ENCODE measurements around the gene BMP15. TPM values are rescaled to one million over a fixed set of nuclear protein-coding genes. Genes with fewer than 3 reads are reported as not detected.

The BMP15 gene
- total RNA-seq, result not detected
- not detected for polyA plus RNA-seq

GRCh38 chrX:50910685-50911176 is at the start of gene BMP15:
BMP15 (plus strand) TSS chrX:50910735; CDS start chrX:50910784, 49 bp downstream.
- no peaks in the 10 kb centered on the region for H3K36me3 ChIP-seq (ENCODE audit: control insufficient read depth in 4 of 4, insufficient read depth in 3 of 4, low read depth in 1 of 4, low read length in 3 of 4)
- no peaks in the 10 kb centered on the region for H3K27me3 ChIP-seq (ENCODE audit: control insufficient read depth in 4 of 4, insufficient read depth in 4 of 4, low read length in 3 of 4)
- 92% methylated on average over 9 of the region's 9 CpGs for WGBS
- H3K9ac ChIP-seq (ENCODE audit: low read depth in 1 of 2, low read length in 2 of 2), result no peak within 1 kb of the TSS
- H3K4me1 ChIP-seq (ENCODE audit: control insufficient read depth in 4 of 4, insufficient read depth in 4 of 4, low read length in 3 of 4), result no peaks in the 10 kb centered on the region
- DNase-seq (ENCODE audit: low spot score), result no peak
- TF ChIP-seq ATF3 (IDR thresholded peaks at IDR 0.05) (no peak), NR2F2 (IDR thresholded peaks at IDR 0.05) (no peak), JUND (IDR thresholded peaks at IDR 0.05) (no peak), YY1 (IDR thresholded peaks at IDR 0.05) (no peak), HNF4A (conservative IDR thresholded peaks at IDR 0.05) (no peak)
- no peak within 1 kb of the TSS for H3K4me3 ChIP-seq (ENCODE audit: low read depth in 1 of 3, low read length in 3 of 3)
- H3K9me3 ChIP-seq (ENCODE audit: control insufficient read depth in 4 of 4, low read length in 3 of 4), result no peaks in the 10 kb centered on the region
- H3K27ac ChIP-seq (ENCODE audit: low read depth in 1 of 2, low read length in 2 of 2), result no peak within 1 kb of the TSS

GRCh38 chrX:50863471-50863870 is 47.1 kb upstream of the BMP15 start:
- 98% methylated on average over 1 of the region's 1 CpG for WGBS
- Histone ChIP-seq H3K27ac (ENCODE audit: low read depth in 1 of 2, low read length in 2 of 2) (no peak overlapping the region), H3K27me3 (ENCODE audit: control insufficient read depth in 4 of 4, insufficient read depth in 4 of 4, low read length in 3 of 4) (peaks cover 0 to 2% (median 0%) of the 10 kb centered on the region in 4 donors), H3K36me3 (ENCODE audit: control insufficient read depth in 4 of 4, insufficient read depth in 3 of 4, low read depth in 1 of 4, low read length in 3 of 4) (no peaks in the 10 kb centered on the region), H3K9me3 (ENCODE audit: control insufficient read depth in 4 of 4, low read length in 3 of 4) (no peaks in the 10 kb centered on the region), H3K4me3 (ENCODE audit: low read depth in 1 of 3, low read length in 3 of 3) (no peak overlapping the region), H3K4me1 (ENCODE audit: control insufficient read depth in 4 of 4, insufficient read depth in 4 of 4, low read length in 3 of 4) (peaks cover 6 to 20% (median 15%) of the 10 kb centered on the region in 4 donors), H3K9ac (ENCODE audit: low read depth in 1 of 2, low read length in 2 of 2) (no peak overlapping the region)
- DNase-seq (ENCODE audit: low spot score), result no peak
- no peak for TF ChIP-seq FOXA2 (IDR thresholded peaks at IDR 0.05)
- TF ChIP-seq TAF1 (conservative IDR thresholded peaks at IDR 0.05), result no peak
- TF ChIP-seq YY1 (IDR thresholded peaks at IDR 0.05), result no peak
- no peak for TF ChIP-seq FOXA1 (IDR thresholded peaks at IDR 0.05)
- TF ChIP-seq CTCF (IDR thresholded peaks at IDR 0.05; ENCODE audit: low read depth, low read length, missing input control), result no peak
- no peak for TF ChIP-seq RXRA (IDR thresholded peaks at IDR 0.05)
- TF ChIP-seq, protein P1, sequence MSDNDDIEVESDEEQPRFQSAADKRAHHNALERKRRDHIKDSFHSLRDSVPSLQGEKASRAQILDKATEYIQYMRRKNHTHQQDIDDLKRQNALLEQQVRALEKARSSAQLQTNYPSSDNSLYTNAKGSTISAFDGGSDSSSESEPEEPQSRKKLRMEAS (IDR thresholded peaks at IDR 0.05), result no peak
- no peak for TF ChIP-seq HNF4A (conservative IDR thresholded peaks at IDR 0.05)
- TF ChIP-seq RAD21 (IDR thresholded peaks at IDR 0.05), result no peak
- no peak for TF ChIP-seq NR2F2 (IDR thresholded peaks at IDR 0.05)
- TF ChIP-seq, protein P2, sequence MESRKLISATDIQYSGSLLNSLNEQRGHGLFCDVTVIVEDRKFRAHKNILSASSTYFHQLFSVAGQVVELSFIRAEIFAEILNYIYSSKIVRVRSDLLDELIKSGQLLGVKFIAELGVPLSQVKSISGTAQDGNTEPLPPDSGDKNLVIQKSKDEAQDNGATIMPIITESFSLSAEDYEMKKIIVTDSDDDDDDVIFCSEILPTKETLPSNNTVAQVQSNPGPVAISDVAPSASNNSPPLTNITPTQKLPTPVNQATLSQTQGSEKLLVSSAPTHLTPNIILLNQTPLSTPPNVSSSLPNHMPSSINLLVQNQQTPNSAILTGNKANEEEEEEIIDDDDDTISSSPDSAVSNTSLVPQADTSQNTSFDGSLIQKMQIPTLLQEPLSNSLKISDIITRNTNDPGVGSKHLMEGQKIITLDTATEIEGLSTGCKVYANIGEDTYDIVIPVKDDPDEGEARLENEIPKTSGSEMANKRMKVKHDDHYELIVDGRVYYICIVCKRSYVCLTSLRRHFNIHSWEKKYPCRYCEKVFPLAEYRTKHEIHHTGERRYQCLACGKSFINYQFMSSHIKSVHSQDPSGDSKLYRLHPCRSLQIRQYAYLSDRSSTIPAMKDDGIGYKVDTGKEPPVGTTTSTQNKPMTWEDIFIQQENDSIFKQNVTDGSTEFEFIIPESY (IDR thresholded peaks at IDR 0.05), result no peak
- TF ChIP-seq EGR1 (IDR thresholded peaks at IDR 0.05; ENCODE audit: low read depth in 2 of 2), result no peak
- no peak for TF ChIP-seq ATF3 (IDR thresholded peaks at IDR 0.05)

DNA sequence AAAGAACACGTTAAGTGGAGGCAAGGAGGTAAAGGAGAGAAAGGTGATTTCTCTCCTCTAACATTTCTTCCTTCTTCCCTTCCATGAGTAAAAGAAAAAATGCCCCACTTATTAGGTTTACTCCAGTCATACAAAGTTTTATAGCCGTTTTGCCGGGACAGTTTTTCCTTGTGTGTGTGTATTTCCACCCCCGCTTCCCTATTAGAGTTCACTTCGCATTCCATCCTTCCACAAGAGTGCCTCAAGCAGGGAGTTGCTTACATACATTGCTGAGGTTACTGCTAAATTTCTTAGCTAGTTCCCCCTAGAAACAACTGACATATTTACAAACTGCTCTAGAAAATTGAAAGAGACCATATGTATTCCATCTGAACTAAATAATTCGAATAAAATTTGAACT is 45.2 kb upstream of the BMP15 start:
- no peak for DNase-seq (ENCODE audit: low spot score)
- Histone ChIP-seq H3K4me3 (ENCODE audit: low read depth in 1 of 3, low read length in 3 of 3) (no peak overlapping the region), H3K27ac (ENCODE audit: low read depth in 1 of 2, low read length in 2 of 2) (no peak overlapping the region), H3K4me1 (ENCODE audit: control insufficient read depth in 4 of 4, insufficient read depth in 4 of 4, low read length in 3 of 4) (peaks cover 0 to 12% (median 8%) of the 10 kb centered on the region in 4 donors), H3K36me3 (ENCODE audit: control insufficient read depth in 4 of 4, insufficient read depth in 3 of 4, low read depth in 1 of 4, low read length in 3 of 4) (no peaks in the 10 kb centered on the region), H3K9ac (ENCODE audit: low read depth in 1 of 2, low read length in 2 of 2) (no peak overlapping the region), H3K9me3 (ENCODE audit: control insufficient read depth in 4 of 4, low read length in 3 of 4) (no peaks in the 10 kb centered on the region), H3K27me3 (ENCODE audit: control insufficient read depth in 4 of 4, insufficient read depth in 4 of 4, low read length in 3 of 4) (peaks cover 0 to 2% (median 0%) of the 10 kb centered on the region in 4 donors)
- 77% methylated on average over 6 of the region's 6 CpGs for WGBS
- TF ChIP-seq, protein P2 (IDR thresholded peaks at IDR 0.05), result no peak
- no peak for TF ChIP-seq YY1 (IDR thresholded peaks at IDR 0.05)
- TF ChIP-seq JUND (IDR thresholded peaks at IDR 0.05), result no peak
- no peak for TF ChIP-seq SP1 (IDR thresholded peaks at IDR 0.05)
- no peak for TF ChIP-seq HNF4G (IDR thresholded peaks at IDR 0.05)
- no peak for TF ChIP-seq REST (IDR thresholded peaks at IDR 0.05)
